ENCODE measurements around the gene ABHD12.
"Not testable (repeated sequence)": the region's sequence is repeated elsewhere in the genome, so short reads cannot be mapped to it uniquely, and the experiment has no call there.

The ABHD12 gene

DNA sequence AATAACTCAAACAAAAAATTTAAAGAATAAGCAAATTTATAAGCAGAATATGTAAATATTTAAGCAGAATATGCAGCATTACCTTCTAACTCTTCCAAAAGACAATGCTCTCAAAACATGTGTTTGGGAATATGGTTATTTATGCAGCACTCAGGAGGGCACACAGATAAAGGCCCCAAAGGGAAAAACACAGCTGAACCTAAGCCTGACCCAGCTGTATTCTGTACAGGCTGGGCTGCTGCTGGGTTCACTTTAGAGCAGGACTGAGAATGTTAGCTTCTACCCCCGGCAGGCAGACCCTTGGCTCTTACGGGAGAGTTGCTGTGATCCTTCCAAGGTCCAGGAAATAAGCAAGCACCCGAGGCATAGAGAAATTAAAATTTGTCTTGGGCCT, 37.3 kb downstream of the ABHD12 start:
- no peak for DNase-seq

- DNase-seq: no peak
Observed at GRCh38 chr20:25352746-25353145, 37.9 kb downstream of the ABHD12 start.

DNA sequence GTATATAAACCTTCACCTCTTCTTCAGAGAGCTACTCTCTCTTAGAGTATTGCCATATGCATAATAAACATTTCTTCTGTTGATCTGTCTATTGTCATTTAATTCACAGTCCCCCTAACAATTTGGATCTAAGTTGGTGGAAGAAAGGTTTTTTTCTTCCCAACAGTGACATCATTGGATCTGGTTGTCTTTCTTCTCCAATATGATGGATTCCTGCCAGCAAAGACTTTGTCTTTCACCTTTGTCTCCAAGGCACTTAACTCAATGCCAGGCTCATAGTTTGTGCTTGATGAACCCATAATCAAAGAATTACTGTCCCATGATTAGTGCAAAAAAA, 39.6 kb downstream of the ABHD12 start:
- no peak for DNase-seq

- no peak for DNase-seq
Observed at GRCh38 chr20:25346349-25346748, 44.3 kb downstream of the ABHD12 start.

- no peak for DNase-seq
Observed at GRCh38 chr20:25345721-25346120, 44.9 kb downstream of the ABHD12 start.

GRCh38 chr20:25344634-25345033, 46.0 kb downstream of the ABHD12 start:
- DNase-seq: no peak

GRCh38 chr20:25341716-25342680, 48.6 kb downstream of the ABHD12 start:
- DNase-seq: peak; percentile 26 to 72 (median 67)

DNA sequence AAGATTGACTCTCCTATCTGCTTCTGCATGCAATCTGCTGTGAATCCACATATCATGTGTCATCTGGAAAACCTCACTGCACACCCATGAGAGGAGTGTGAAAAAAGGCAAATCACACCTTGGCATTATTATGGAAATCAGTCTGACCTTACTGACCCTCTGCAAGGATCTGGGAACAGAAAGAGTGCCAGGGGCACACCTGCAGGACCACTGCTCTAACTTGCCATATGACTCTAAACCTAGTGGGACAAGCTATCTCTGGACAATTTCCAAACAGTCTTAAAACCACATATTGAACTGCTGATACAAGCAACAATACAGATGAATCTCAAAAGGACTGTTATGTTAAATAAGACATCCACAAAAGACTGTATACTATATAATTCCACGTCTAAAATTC, 50.3 kb downstream of the ABHD12 start:
- DNase-seq: peak in 1 of 3 experiments; percentile 15

DNA sequence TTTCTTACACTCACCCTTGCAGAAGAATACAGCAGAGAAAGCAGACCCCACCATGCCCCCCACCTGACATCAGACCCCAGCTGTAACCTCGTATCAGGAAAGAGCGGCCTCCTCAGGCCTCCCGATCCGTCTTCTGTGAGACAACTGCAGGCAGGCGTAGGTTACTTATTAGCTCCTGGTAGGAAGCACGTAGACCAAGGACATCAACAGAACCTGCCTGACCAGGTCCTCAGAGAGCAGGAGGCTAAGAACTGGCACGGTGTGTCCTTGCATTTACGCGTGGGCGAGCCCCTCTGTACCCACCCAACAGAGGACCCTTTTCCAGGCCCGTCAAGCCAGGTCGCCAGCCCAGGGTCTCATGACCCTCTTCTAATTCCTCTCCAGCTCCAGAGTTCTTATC, 51.0 kb downstream of the ABHD12 start:
- no peak for DNase-seq

GRCh38 chr20:25338112-25339023, 52.3 kb downstream of the ABHD12 start:
- no peak for DNase-seq

- no peak for DNase-seq
Observed at GRCh38 chr20:25336561-25337422, 53.8 kb downstream of the ABHD12 start.

DNA sequence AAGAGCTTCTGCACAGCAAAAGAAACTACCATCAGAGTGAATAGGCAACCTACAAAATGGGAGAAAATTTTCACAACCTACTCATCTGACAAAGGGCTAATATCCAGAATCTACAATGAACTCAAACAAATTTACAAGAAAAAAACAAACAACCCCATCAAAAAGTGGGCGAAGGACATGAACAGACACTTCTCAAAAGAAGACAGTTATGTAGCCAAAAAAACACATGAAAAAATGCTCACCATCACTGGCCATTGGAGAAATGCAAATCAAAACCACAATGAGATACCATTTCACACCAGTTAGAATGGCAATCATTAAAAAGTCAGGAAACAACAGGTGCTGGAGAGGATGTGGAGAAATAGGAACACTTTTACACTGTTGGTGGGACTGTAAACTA, 55.7 kb downstream of the ABHD12 start:
- DNase-seq: not testable (repeated sequence)

- no peak for DNase-seq
Observed at GRCh38 chr20:25328954-25329498, 61.6 kb downstream of the ABHD12 start.

DNA sequence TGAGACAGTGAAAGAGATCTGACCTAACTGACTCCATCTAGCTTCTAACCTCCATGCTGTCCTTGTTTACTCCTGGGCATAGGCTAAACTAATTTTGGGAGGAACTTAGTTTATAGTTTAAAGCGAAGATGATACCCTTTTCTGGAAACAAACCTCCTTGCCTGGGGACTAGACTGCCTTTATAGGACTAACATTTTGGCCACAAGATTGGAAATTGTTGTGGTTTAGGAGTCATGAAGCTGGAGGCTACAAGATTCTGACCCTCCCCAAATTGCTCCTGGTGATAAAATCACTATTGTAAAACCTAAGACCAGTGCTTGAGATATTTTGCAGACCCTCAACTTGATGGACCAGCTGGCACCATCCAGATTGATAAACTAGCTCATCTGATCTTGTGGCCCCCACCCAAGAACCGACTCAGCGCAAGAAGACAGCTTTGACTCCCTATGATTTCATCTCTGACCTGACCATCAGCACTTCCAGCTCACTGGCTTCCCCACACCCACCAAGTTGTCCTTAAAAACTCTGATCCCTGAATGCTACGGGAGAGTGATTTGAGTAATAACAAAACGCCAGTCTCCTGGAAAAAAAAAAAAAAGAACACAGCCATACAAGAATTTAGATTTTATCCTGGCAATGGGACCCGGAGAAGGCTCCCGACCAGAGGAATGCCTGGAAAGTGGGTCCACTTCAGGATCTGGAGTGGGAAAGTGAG, 63.0 kb downstream of the ABHD12 start:
- no peak for DNase-seq

DNA sequence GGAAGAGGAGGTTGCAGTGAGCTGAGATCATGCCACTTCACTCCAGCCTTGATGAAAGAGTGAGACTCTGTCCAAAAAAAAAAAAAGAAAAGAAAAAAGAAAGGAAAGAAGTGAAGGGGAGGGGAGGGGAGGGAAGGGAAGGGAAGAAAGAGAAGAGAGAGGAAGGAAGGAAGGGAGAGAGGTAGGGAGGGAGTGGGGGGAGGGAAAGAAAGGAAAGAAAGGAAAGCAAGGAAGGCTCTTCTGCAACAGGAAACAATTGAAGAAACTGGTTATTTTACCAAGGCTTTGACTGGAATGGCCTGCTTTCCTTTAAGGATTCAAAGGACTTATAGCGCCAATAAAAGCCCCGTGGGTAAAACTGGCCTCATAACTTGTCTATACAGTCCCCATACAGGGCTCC, 64.6 kb downstream of the ABHD12 start:
- no peak for DNase-seq

GRCh38 chr20:25325073-25325472, 65.6 kb downstream of the ABHD12 start:
- no peak for DNase-seq

GRCh38 chr20:25324412-25324811, 66.2 kb downstream of the ABHD12 start:
- no peak for DNase-seq

GRCh38 chr20:25323496-25324246, 67.0 kb downstream of the ABHD12 start:
- no peak for DNase-seq

- no peak for DNase-seq
Observed at GRCh38 chr20:25321991-25322390, 68.6 kb downstream of the ABHD12 start.

- DNase-seq: no peak
Observed at GRCh38 chr20:25321262-25321831, 69.3 kb downstream of the ABHD12 start.

Data from NCI-H1417 (cell line).